ENCODE measurements around the gene PFN3. TPM values are rescaled to one million over a fixed set of nuclear protein-coding genes. Genes with fewer than 3 reads are reported as not detected.
A peak's percentile ranks its signal among the peaks of the same experiment; 100 is the strongest.

PFN3 gene
- total and polyA plus RNA-seq, 2 of the 13 experiments (the other 11 are each of a cell fraction or from before 2014, with no cell fraction given) = not detected

GRCh38 chr5:177409043-177409801 lies 8.8 kb upstream of the PFN3 start, which contains the start of gene F12 (continued):
- TF ChIP-seq ZNF512B (CRISPR knock-in tag; IDR thresholded peaks at IDR 0.05; ENCODE audit: borderline replicate concordance) = no peak
- TF ChIP-seq ZNF280D (CRISPR knock-in tag; IDR thresholded peaks at IDR 0.05) = 0 out of 2 replicates have a peak, but pooled peaks have one; percentile 39
- TF ChIP-seq ZBTB39 (CRISPR knock-in tag; IDR thresholded peaks at IDR 0.05) = no peak
- TF ChIP-seq ZNF780A (CRISPR knock-in tag; IDR thresholded peaks at IDR 0.05) = no peak
- TF ChIP-seq ZKSCAN1 (IDR thresholded peaks at IDR 0.05; ENCODE audit: low read length) = no peak
- no peak for TF ChIP-seq TAF15 (IDR thresholded peaks at IDR 0.05; ENCODE audit: low read depth, low read length, poor library complexity, severe bottlenecking)
- no peak for TF ChIP-seq SALL2 (CRISPR knock-in tag; IDR thresholded peaks at IDR 0.05)
- TF ChIP-seq, protein P1, sequence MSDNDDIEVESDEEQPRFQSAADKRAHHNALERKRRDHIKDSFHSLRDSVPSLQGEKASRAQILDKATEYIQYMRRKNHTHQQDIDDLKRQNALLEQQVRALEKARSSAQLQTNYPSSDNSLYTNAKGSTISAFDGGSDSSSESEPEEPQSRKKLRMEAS (IDR thresholded peaks at IDR 0.05) = peak; percentile 65
- no peak for TF ChIP-seq ZNF17 (CRISPR knock-in tag; IDR thresholded peaks at IDR 0.05)
- no peak for TF ChIP-seq HNRNPL (IDR thresholded peaks at IDR 0.05; ENCODE audit: low read depth, low read length)
- no peak for TF ChIP-seq PBX3 (CRISPR knock-in tag; IDR thresholded peaks at IDR 0.05; ENCODE audit: borderline replicate concordance)
- TF ChIP-seq, protein P2, sequence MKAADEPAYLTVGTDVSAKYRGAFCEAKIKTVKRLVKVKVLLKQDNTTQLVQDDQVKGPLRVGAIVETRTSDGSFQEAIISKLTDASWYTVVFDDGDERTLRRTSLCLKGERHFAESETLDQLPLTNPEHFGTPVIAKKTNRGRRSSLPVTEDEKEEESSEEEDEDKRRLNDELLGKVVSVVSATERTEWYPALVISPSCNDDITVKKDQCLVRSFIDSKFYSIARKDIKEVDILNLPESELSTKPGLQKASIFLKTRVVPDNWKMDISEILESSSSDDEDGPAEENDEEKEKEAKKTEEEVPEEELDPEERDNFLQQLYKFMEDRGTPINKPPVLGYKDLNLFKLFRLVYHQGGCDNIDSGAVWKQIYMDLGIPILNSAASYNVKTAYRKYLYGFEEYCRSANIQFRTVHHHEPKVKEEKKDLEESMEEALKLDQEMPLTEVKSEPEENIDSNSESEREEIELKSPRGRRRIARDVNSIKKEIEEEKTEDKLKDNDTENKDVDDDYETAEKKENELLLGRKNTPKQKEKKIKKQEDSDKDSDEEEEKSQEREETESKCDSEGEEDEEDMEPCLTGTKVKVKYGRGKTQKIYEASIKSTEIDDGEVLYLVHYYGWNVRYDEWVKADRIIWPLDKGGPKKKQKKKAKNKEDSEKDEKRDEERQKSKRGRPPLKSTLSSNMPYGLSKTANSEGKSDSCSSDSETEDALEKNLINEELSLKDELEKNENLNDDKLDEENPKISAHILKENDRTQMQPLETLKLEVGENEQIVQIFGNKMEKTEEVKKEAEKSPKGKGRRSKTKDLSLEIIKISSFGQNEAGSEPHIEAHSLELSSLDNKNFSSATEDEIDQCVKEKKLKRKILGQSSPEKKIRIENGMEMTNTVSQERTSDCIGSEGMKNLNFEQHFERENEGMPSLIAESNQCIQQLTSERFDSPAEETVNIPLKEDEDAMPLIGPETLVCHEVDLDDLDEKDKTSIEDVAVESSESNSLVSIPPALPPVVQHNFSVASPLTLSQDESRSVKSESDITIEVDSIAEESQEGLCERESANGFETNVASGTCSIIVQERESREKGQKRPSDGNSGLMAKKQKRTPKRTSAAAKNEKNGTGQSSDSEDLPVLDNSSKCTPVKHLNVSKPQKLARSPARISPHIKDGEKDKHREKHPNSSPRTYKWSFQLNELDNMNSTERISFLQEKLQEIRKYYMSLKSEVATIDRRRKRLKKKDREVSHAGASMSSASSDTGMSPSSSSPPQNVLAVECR (CRISPR knock-in tag; IDR thresholded peaks at IDR 0.05; ENCODE audit: borderline replicate concordance) = peak; percentile 42; the same call in 1 of the 2 replicates
- TF ChIP-seq KDM1A (CRISPR knock-in tag; IDR thresholded peaks at IDR 0.05) = no peak; the same call in 1 of the 2 replicates
- no peak for TF ChIP-seq ZNF879 (CRISPR knock-in tag; IDR thresholded peaks at IDR 0.05)

All from HepG2 (cell line).